Measurements from ENCODE around the gene ATAD3B.
A peak's percentile ranks its signal among the peaks of the same experiment; 100 is the strongest.
"Not testable (repeated sequence)": the region's sequence is repeated elsewhere in the genome, so short reads cannot be mapped to it uniquely, and the experiment has no call there.

The ATAD3B gene, protein sequence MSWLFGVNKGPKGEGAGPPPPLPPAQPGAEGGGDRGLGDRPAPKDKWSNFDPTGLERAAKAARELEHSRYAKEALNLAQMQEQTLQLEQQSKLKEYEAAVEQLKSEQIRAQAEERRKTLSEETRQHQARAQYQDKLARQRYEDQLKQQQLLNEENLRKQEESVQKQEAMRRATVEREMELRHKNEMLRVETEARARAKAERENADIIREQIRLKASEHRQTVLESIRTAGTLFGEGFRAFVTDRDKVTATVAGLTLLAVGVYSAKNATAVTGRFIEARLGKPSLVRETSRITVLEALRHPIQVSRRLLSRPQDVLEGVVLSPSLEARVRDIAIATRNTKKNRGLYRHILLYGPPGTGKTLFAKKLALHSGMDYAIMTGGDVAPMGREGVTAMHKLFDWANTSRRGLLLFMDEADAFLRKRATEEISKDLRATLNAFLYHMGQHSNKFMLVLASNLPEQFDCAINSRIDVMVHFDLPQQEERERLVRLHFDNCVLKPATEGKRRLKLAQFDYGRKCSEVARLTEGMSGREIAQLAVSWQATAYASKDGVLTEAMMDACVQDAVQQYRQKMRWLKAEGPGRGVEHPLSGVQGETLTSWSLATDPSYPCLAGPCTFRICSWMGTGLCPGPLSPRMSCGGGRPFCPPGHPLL

GRCh38 chr1:1471389-1472052 lies at the start of gene ATAD3B:
TSS of gene ATAD3B (plus strand) at chr1:1471765. CDS start at chr1:1471885, 120 bp downstream.
- peak; percentile 89 for DNase-seq

GRCh38 chr1:1421907-1422464 lies 49.6 kb upstream of the ATAD3B start:
- no peak for DNase-seq

- DNase-seq: no peak
These were observed 48.9 kb upstream of the ATAD3B start for GRCh38 chr1:1422465-1423244.

- DNase-seq: no peak
These were observed 48.3 kb upstream of the ATAD3B start for GRCh38 chr1:1423245-1423597.

GRCh38 chr1:1424707-1425106 lies 46.9 kb upstream of the ATAD3B start:
- no peak for DNase-seq

- no peak for DNase-seq
These were observed 46.2 kb upstream of the ATAD3B start for GRCh38 chr1:1425426-1425752.

GRCh38 chr1:1425753-1426495 lies 45.6 kb upstream of the ATAD3B start:
- no peak for DNase-seq

- DNase-seq: no peak
These were observed 45.0 kb upstream of the ATAD3B start for GRCh38 chr1:1426496-1427105.

- peak; percentile 25 for DNase-seq
These were observed 44.3 kb upstream of the ATAD3B start for GRCh38 chr1:1427106-1427819.

DNA sequence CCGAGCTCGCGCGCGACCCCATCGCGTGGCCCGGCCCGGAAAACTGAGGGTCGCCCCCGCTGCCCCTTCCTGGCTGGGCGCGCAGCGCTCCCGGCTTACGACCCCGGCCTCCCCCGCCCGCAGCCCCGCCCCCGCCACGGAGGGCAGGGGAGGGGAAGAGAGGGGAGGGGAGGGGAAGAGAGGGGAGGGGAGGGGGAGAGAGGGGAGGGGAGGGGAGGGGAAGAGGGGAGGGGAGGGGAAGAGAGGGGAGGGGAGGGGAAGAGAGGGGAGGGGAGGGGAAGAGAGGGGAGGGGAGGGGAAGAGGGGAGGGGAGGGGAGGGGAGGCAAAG lies 43.8 kb upstream of the ATAD3B start:
- no peak for DNase-seq

DNA sequence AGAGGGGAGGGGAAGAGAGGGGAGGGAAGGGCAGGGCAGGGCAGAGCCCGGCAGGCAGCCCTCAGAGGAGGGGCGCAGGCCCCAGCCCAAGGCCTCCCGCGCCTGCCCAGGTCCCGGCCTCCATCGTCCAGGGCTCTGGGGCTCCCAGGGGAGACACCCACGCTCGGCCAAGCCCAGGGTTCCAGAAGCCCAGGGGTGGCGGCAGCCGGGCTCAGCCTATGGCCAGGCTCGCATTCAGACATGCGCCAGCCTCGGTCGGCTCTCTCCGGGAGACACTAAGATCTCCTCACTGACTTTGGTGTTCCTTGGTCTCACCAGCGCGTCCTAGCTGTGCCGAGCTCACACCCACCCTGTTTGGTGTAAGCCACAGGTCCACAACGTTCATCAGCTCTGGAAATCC lies 43.4 kb upstream of the ATAD3B start:
- DNase-seq: no peak

GRCh38 chr1:1428967-1429366 lies 42.6 kb upstream of the ATAD3B start:
- DNase-seq: not testable (repeated sequence)

DNA sequence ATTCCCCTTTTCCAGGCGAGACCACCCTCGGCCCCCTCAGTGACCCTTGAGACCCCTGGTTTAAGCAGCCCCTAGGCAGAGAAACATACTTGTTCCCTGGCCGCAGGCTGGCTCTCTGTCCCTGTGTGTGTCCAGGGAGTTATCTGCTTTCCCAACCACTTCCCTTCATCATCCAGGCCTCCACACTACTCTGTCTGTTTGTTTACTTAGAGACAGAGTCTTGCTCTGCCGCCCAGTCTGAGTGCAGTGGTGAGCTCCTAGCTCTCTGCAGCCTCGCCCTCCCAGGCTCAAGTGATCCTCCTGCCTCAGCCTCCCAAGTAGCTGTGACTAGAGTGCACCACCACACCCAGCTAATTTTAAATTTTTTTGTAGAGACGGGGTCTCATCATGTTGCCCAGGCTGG lies 41.9 kb upstream of the ATAD3B start:
- DNase-seq: no peak

DNA sequence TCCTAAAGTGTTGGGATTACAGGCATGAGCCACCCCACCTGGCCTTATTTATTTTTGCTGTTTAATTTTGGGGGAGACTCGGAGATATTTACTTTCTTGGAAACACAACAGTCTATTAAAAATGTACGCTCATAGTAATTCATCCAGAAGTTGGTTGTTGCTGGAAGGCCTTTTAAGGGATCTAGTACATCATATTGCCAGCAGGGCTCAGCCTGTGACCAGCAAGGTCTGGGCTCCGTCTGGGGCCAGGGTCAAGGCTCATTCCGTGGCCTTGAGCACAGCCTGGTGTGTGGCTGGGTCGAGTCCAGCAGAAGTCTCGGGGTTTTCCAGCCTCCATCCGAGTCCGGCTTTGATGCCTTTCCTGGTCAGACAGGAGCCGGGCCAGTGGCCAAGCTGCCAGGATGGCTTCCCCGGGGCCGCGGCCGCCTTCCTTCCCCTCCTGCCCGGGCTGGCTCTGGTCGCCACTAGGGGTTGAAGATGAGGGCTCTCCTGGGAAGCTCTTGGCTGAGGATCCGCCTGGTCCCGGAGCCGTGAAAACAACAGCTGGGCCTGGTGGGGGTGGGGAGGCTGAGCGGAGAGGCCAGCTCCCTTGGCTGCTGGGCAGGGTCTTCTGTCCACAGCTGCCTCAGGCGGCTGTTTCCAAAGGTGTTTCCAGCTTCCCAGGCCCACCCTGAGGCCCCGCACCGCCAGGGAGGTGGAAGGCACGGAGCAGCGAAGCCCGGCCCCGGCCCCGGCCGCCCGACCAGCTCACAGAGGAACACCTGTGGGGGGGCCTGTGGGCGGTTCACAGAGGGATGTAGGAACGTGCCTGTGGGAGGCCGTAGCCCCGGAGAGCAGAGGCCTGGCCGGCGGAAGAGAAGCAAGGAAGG lies 41.2 kb upstream of the ATAD3B start:
- no peak for DNase-seq

DNA sequence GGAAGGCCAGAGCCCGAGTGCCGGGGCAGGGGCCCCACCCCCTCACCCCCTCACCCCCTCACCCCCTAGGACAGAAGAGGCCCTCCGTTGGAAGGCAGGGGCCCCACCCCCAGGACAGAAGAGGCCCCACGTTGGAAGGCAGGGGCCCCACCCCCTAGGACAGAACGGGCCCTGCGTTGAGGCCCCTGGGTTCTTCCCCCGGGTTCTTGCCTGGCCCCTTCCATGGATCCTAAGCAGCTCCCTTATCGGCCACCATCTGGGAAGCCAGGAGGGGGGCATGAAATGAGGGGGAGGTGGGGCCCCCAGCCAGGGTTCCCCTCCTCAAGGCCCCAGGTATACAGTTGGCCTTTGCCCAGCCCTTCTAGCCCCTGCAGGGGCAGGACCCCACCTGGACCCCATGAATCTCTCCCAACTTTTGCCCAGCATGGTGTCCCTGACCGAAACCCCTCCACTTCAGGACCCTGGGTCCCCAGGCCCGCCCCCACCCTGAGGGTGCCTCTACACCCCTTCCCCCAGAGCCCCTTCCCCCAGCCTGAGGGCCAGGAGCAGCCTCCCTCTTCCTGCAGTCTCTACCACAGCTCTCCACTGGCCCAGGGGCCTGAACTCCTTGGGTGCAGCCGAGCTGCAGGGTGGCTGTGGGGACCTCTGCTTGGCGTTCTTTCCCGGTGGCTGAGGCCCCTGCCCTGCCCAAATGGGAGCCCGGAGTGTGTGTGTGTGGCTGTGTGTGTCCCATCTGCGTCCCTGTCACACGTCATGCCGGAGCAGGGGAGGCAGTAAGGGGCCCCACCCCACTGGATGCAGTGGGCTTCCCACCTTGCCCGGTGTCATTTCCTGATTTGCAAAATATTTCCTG lies 40.3 kb upstream of the ATAD3B start:
- no peak for DNase-seq

- DNase-seq: no peak
These were observed 39.7 kb upstream of the ATAD3B start for GRCh38 chr1:1431845-1432273.

- no peak for DNase-seq
These were observed 39.2 kb upstream of the ATAD3B start for GRCh38 chr1:1432274-1432950.

- DNase-seq: no peak
These were observed 38.4 kb upstream of the ATAD3B start for GRCh38 chr1:1432951-1433803.
